Inferior parietal cortex (tissue), 1 donor: ENCODE results near the gene DMTF1.
"Not testable (repeated sequence)": the region's sequence is repeated elsewhere in the genome, so short reads cannot be mapped to it uniquely, and the experiment has no call there.

Experiments
- DNase-seq: peaks from one replicate; pipeline ENCODE4 v3.0.0-alpha.2; 2016; ENCODE audit errors: extremely low spot score

The DMTF1 gene

GRCh38 chr7:87225696-87226095 lies 73.4 kb downstream of the DMTF1 start:
- DNase-seq, result no peak

- no peak for DNase-seq
Measured at GRCh38 chr7:87226495-87226894, 74.2 kb downstream of the DMTF1 start.

GRCh38 chr7:87231258-87231657 lies 79.0 kb downstream of the DMTF1 start:
- DNase-seq, result no peak

GRCh38 chr7:87231711-87232110 lies 79.5 kb downstream of the DMTF1 start:
- DNase-seq, result peak; percentile 51

GRCh38 chr7:87234949-87235348 lies 82.7 kb downstream of the DMTF1 start:
- no peak for DNase-seq

DNA sequence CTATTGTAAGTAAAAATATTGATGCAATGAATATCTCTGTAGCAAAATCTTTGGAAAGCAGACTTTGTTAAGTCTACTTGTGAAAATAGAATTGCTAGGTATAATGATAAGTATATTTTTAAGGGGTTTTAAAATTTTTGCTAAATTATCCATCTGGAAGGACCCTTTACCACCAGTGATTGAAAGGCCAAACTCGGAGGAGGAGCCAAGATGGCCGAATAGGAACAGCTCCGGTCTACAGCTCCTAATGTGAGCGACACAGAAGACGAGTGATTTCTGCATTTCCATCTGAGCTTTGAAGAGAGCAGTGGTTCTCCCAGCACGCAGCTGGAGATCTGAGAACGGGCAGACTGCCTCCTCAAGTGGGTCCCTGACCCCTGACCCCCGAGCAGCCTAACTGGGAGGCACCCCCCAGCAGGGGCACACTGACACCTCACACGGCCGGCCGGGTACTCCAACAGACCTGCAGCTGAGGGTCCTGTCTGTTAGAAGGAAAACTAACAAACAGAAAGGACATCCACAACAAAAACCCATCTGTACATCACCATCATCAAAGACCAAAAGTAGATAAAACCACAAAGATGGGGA lies 86.3 kb downstream of the DMTF1 start:
- DNase-seq, result not testable (repeated sequence)

DNA sequence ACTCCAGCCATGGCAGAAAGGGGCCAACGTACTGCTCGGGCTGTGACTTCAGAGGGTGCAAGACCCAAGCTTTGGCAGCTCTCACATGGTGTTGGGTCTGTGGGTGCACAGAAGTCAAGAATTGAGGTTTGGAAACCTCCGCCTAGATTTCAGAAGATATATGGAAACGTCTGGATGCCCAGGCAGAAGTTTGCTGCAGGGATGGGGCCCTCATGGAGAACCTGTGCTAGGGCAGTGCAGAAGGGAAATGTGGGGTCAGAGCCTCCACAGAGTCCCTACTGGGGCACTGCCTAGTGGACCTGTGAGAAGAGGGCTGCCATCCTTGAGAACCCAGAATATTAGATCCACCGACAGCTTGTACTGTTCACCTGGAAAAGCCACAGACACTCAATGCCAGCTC lies 93.4 kb downstream of the DMTF1 start:
- not testable (repeated sequence) for DNase-seq
